ENCODE results near the gene CRISPLD2.

DNA sequence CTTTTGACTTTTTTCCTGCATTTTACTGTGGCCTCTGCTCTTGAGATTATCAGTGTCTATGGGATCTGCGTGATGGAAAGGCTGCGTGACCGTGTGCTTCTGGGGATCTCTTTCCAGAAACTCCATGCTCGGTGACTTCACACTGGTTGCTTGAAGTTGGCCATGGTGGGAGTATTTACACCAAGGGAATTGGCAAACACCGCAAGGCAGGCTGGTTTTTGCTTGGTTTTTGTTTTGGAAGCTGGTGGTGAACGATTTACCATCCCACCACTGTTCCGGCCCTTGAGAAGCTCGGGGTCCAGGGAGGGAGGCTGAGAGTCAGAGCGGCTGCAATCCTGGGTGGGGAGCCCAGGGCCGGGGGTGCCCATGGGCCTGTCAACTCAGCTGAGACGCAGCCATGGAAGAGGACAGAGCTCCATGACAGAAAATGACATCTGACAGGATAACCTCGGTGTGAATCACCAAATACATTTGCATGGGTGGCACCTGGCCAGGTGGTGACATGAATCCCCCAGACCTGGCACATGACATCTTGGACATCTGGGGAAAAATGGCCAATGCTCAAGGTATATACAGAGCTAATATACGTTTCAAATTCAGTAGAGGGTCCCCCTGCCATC lies 11.1 kb downstream of the CRISPLD2 start:
- no peak for TF ChIP-seq NONO (IDR thresholded peaks at IDR 0.05; ENCODE audit: low read depth in 2 of 2, low read length in 1 of 2)
- TF ChIP-seq ATF1 (CRISPR knock-in tag; IDR thresholded peaks at IDR 0.05) = no peak
- no peak for TF ChIP-seq ATF1 (tag; IDR thresholded peaks at IDR 0.05)
- TF ChIP-seq STAG1 (CRISPR knock-in tag; IDR thresholded peaks at IDR 0.05; ENCODE audit: borderline replicate concordance) = no peak
- no peak for TF ChIP-seq ZNF140 (CRISPR knock-in tag; IDR thresholded peaks at IDR 0.05)
- no peak for TF ChIP-seq TFAP4 (CRISPR knock-in tag; IDR thresholded peaks at IDR 0.05; ENCODE audit: borderline replicate concordance)
- TF ChIP-seq ZNF740 (CRISPR knock-in tag; IDR thresholded peaks at IDR 0.05) = no peak
- no peak for TF ChIP-seq ZNF740 (tag; IDR thresholded peaks at IDR 0.05)
